ENCODE data around the gene PAX2.

Gene PAX2

GRCh38 chr10:100761191-100761590 lies 15.8 kb downstream of the PAX2 start:
- no peak for DNase-seq

GRCh38 chr10:100763043-100763747 lies 17.8 kb downstream of the PAX2 start:
- DNase-seq, result no peak

GRCh38 chr10:100766693-100767421 lies 21.5 kb downstream of the PAX2 start:
- DNase-seq, result no peak

- no peak for DNase-seq
Measured at GRCh38 chr10:100767422-100767775, 22.0 kb downstream of the PAX2 start.

GRCh38 chr10:100769481-100769880 lies 24.1 kb downstream of the PAX2 start:
- DNase-seq, result no peak

GRCh38 chr10:100773646-100774045 lies 28.3 kb downstream of the PAX2 start:
- no peak for DNase-seq

- DNase-seq, result no peak
Measured at GRCh38 chr10:100774223-100774622, 28.8 kb downstream of the PAX2 start.

GRCh38 chr10:100774876-100775275 lies 29.5 kb downstream of the PAX2 start:
- no peak for DNase-seq

GRCh38 chr10:100775386-100775785 lies 30.0 kb downstream of the PAX2 start:
- DNase-seq, result no peak

DNA sequence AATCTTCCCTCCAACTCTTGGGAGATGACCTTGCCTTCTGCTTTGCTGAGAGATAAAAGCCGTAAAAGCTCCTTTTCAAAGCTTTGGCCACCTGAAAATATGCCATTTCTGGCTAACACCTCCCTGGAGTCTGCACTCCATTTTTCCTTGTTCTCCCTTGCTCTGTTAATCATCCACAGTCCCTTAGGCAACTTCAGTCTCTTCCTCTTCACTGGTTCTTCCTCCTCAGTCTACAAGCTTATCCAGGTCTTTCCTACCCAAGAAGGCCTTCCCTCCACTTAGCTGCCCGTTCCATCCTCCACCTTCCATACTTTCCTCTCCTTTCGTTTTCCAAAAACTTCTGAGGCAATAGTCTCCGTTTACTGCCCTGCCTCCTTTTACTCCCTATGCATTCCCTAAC lies 30.5 kb downstream of the PAX2 start:
- no peak for DNase-seq

DNA sequence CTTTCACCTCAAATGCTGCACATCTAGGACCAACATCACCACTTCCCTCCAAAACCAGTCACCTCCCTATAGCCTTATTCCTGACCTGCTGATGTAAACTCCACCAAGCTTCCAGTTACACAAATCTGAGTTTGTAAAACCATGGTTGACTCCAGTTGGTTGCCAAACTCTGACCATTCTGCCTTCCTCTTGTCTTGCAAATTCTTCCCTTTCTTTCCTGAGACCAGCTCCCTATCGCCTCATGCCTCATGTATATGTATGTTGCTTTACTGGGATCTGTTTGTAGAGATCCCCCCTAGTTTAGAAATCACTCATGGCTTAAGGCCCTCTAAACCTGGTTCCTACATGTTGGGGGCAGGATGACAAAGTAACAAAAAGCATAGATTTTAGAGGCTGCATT lies 31.3 kb downstream of the PAX2 start:
- no peak for DNase-seq

GRCh38 chr10:100779329-100779728 lies 33.9 kb downstream of the PAX2 start:
- no peak for DNase-seq

GRCh38 chr10:100780324-100780723 lies 34.9 kb downstream of the PAX2 start:
- no peak for DNase-seq

DNA sequence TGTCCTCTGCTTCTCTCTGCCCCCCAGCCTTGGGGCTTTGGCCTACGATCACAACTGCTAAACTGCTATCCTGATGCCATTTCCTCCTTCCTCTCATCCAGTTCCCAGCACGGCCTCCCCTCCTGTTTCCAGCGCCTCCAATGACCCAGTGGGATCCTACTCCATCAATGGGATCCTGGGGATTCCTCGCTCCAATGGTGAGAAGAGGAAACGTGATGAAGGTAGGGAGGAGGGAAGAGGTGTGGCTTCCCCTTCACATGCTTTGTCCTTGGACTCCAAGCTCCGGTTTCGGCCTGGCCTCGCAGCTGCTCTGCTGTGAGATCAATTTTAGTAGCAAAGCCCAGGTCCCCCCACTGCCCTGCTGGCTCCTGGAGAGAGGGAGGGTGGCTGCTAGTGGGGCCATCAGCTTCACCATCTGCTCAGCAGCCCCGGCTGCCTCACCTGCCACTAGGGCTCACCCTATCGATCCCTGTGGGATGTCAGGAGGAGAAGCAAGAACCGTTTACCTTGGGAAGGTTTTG lies 35.8 kb downstream of the PAX2 start:
- no peak for DNase-seq

DNA sequence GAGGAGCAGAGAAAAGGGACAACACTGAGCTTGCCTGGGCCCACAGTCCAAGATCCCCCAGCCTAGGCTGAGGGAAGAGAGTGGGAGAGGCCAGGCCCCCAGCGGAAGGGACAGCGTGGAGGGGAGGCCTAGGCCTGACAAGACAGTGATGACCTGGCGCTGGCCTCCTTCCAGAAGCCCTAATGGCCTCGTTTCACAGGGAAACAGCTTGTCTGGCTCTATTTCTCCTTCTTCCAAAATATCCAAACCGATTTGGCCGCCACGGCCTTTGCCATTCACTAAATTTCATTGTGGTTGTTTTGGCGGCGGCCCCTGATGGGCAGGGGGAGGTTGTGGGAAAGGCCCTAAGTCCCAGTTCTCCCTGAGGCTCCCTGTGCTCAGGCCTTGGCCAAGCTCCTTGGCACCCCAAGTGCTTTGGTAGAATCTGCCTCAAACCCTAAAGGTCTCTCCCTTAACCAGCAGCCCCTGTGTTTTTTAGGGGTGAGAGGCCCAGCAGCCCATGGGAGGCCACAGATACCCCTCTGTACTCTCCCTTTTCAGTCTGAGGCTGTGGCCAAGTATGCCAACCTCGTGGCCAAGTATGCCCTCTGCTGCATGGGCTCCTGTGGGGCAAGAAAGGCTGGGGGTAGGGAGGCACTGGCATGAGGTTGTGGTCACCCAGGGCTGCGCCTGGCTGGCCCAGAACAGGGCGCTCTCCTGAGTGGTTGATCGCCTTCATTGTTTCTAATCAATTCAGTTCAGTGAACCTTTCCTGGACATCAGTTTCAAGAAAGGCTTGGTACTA lies 37.3 kb downstream of the PAX2 start:
- no peak for DNase-seq

DNA sequence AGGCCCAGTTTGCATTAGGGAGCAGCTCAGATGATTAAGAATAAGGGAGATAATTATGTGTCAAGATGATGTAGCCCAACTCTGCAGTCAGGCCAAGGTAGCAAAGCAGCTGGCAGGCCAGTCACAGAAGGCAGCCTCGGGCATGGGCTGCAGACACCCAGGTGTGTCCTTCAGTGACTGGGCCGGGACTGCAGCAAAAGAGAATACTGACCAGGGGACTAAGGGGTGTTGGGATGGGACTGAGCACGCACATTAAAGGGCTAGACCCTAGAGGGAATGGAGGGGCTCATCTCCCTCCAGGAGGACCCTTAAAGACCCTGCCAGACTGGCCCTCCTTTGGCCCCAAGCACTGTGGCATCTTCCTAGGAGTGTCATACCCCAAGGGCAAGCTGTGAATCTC lies 38.7 kb downstream of the PAX2 start:
- no peak for DNase-seq

- no peak for DNase-seq
Measured at GRCh38 chr10:100786591-100786990, 41.2 kb downstream of the PAX2 start.

DNA sequence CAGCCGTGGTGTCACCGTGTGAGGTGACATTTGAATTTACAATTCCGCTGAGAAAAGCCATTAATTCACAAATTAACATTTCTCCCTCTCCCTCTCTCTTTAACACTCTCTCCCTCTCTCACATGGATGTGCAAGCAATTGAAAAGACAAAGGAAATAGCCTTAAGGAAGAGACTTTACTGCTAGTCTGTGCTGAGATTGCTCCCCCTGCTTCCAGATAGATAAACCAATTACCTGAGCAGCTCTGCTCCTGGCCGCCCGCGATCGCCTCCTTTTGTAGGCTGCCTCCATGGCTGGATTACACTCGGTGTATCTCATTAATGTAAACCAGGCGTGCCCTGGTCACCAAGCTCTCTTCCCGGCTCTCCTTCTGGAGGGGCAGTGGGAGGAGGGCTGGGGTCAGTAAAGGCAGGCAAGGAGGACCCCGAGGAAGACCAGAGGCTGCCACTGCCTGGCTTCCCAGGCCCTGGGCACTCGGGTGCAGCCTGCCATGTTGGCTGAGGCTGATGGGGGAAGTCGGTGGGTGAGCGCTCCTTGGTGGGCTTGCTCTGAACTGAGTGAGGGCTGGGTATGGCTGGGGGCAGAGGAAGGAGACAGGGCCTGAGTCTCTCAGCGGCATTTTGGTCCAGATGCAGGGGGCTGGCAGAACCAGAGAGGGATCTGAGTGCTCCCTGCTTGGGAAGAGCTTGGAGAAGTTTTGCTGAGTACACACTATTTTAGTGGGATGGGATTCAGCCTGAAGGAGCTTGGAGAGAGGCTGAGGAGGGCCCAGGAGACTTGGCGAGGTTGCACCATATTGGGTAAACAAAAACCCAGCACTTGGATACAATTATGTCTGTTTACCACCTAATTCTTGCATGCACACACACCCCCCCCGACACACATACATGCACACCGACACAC lies 42.9 kb downstream of the PAX2 start:
- DNase-seq, result no peak

DNA sequence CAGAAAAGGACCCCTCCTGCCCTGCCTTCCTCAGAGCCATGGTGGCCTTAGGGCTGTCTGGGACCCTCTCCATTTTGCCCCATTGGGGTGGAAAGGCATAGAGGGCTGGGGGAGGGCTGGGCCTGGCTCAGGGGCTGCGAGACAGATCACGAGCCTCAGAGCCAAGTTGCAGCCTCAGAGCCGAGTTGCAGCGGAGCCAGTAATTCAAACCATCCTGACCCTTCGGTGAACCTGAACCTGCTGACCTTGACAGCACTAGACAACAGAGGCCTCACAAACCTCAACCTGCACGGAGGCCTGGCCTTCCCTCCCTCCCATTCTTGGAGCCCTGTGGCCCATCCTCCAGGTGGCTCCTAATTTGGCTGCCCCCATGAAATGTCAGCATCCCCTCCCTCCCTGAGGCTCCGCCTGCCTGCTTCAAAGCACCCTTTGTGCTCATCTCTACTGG lies 45.4 kb downstream of the PAX2 start:
- no peak for DNase-seq

GRCh38 chr10:100791369-100792058 lies 46.1 kb downstream of the PAX2 start:
- no peak for DNase-seq

DNA sequence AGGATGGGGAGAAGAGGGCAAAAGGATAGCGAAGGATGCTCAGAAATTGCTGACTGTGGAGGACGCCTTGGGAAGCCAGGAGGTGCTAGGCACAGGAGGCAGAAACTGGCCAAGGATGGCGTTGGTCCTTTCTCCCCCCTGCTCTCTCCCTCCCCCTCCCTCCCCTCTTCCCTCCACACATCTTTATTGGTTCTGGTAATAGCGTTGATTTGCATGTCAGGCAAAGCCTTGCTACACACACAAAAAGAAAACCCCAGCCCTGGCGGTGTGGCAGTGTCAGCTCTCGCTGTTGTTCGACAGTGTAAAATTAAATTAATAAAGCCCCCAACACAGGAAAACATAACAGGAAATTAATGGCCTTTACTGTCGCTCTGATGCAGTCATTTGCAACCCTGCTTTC lies 47.2 kb downstream of the PAX2 start:
- no peak for DNase-seq

DNA sequence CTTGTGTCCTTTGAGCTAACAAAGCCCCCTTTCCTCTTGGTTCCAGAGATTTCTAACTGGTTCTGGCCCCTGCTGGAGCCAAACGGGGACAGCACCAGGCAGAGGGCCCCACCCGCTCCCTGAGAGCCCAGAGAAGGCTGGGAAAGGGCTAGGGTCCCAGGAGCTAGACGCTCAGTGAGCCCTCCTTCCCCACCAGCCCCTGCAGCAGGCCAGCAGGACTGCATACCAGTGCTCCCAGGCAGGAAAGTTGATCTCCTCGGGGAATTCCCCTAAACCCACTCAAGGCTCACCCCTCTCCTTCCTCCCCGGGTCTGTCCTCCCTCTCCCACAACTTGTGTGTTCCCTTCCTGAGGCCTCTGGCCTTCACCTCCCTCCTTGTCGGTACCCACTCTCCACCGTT lies 47.7 kb downstream of the PAX2 start:
- no peak for DNase-seq
